A549 (cell line): ENCODE data around the gene PLEKHH3. TPM values are rescaled to one million over a fixed set of nuclear protein-coding genes. Genes with fewer than 3 reads are reported as not detected.
A peak's percentile ranks its signal among the peaks of the same experiment; 100 is the strongest.

Experiments
- ATAC-seq, 2 experiments: fragments of 200-7000 bp in 1 of 2; fragments of >200 bp in 1 of 2; cut with Nextera tagmentation in 1 of 2; cut with Tn5 transposase in 1 of 2; 3 replicates each; pipeline versions ENCODE4 v1.8.0 to v1.9.1; 2018 to 2020; ENCODE audit warnings: mild to moderate bottlenecking in 1 of 2, moderate library complexity in 1 of 2
- CTCF ChIA-PET: fragments of 300-600 bp; sonication (Branson Sonifier 250); formaldehyde crosslinking; extraction: SDS; loops from one replicate; lab custom pipeline; 2021; ENCODE audit warnings: antibody characterized with exemption, inconsistent platforms; lab: Yijun Ruan, JAX
- POLR2A ChIA-PET: fragments of 350-600 bp; formaldehyde crosslinking; extraction: SDS; loops from one replicate; lab custom pipeline; 2021; ENCODE audit warnings: antibody characterized with exemption, inconsistent platforms; lab: Yijun Ruan, JAX
- DNase-seq, 2 experiments: peaks; one replicate each; pipeline versions ENCODE4 v3.0.0 to v3.0.0-alpha.2; 2011 to 2016; ENCODE audit warnings: low read depth in 1 of 2, low spot score in 1 of 2
- FAIRE-seq: peaks from 2 replicates; lab custom pipeline; 2011; peaks lifted over from hg19 to GRCh38; lab: Jason Lieb, UNC
- H3K27ac ChIP-seq, 2 experiments: fragments of >200 bp; sonication (Bioruptor Twin); formaldehyde crosslinking; 3 replicates each; pipeline ENCODE4 v1.5.1; 2016 to 2017
- H3K4me1 ChIP-seq: fragments of >200 bp; sonication (Bioruptor Twin); formaldehyde crosslinking; 3 replicates; pipeline ENCODE4 v1.6.1; 2016
- H3K4me2 ChIP-seq: fragments of >200 bp; sonication (Bioruptor Twin); formaldehyde crosslinking; 3 replicates; pipeline ENCODE4 v1.6.1; 2016
- H3K4me3 ChIP-seq: fragments of >200 bp; sonication (Bioruptor Twin); formaldehyde crosslinking; 3 replicates; pipeline ENCODE4 v1.5.1; 2016
- H3K9me3 ChIP-seq: fragments of >200 bp; sonication (Bioruptor Twin); formaldehyde crosslinking; 3 replicates; pipeline ENCODE4 v1.6.1; 2016
- CBX8 ChIP-seq: fragments of 200-600 bp; sonication (generic); IDR thresholded peaks from 2 replicates; pipeline ENCODE4 v1.6.1; 2016
- CEBPB ChIP-seq, 2 experiments: fragments of >200 bp in 1 of 2; sonication (Bioruptor Twin) in 1 of 2; formaldehyde crosslinking in 1 of 2; IDR thresholded peaks; 2 replicates each; pipeline ENCODE4 v1.6.1; 2012 to 2016
- CHD2 ChIP-seq: fragments of 150-350 bp; IDR thresholded peaks from 2 replicates; pipeline ENCODE4 v1.6.1; 2014; ENCODE audit warnings: low read length; ENCODE audit not compliant: partially characterized antibody
- CHD4 ChIP-seq: fragments of 200-600 bp; sonication (generic); IDR thresholded peaks from 2 replicates; pipeline ENCODE4 v1.6.1; 2016; ENCODE audit warnings: antibody characterized with exemption, mild to moderate bottlenecking, borderline replicate concordance
- EHMT2 ChIP-seq: fragments of 200-600 bp; sonication (generic); IDR thresholded peaks from 2 replicates; pipeline ENCODE4 v1.6.1; 2016; ENCODE audit warnings: antibody characterized with exemption, low read depth, mild to moderate bottlenecking, moderate library complexity
- ESRRA ChIP-seq: fragments of 150-350 bp; IDR thresholded peaks from 2 replicates; pipeline ENCODE4 v1.6.1; 2014; ENCODE audit warnings: mild to moderate bottlenecking, low read length, borderline replicate concordance
- FOSL2 ChIP-seq, 2 experiments: fragments of 450-650 bp in 1 of 2; fragments of >200 bp in 1 of 2; sonication (Bioruptor Twin) in 1 of 2; formaldehyde crosslinking; IDR thresholded peaks; 2 replicates each; pipeline versions ENCODE4 v1.5.0 to v1.6.1; 2016 to 2020; ENCODE audit warnings: mild to moderate bottlenecking in 1 of 2, moderate library complexity in 1 of 2
- HEYL ChIP-seq: fragments of 250-450 bp; sonication (Bioruptor Pico); IDR thresholded peaks from 2 replicates; pipeline ENCODE4 v1.8.0; 2021; ENCODE audit warnings: mild to moderate bottlenecking, moderate library complexity
- HOXB13 ChIP-seq: fragments of 250-450 bp; sonication (Bioruptor Pico); IDR thresholded peaks from 2 replicates; pipeline ENCODE4 v1.5.0; 2020; ENCODE audit warnings: low read depth, mild to moderate bottlenecking, moderate library complexity
- JUN ChIP-seq, 2 experiments: fragments of >200 bp; sonication (Bioruptor Twin); formaldehyde crosslinking; IDR thresholded peaks; 2 replicates in 1 of 2; 3 replicates in 1 of 2; pipeline ENCODE4 v1.6.1; 2016 to 2017
- KDM1A ChIP-seq: fragments of 200-600 bp; sonication (generic); IDR thresholded peaks from 2 replicates; pipeline ENCODE4 v1.6.1; 2016; ENCODE audit warnings: low read depth, mild to moderate bottlenecking
- KDM5A ChIP-seq: fragments of 200-600 bp; sonication (generic); IDR thresholded peaks from 2 replicates; pipeline ENCODE4 v1.6.1; 2016; ENCODE audit warnings: antibody characterized with exemption, mild to moderate bottlenecking
- MAZ ChIP-seq: fragments of 150-350 bp; IDR thresholded peaks from 2 replicates; pipeline ENCODE4 v1.6.1; 2014; ENCODE audit warnings: antibody characterized with exemption, low read depth, low read length, borderline replicate concordance
- NFE2L2 ChIP-seq: fragments of 150-350 bp; conservative IDR thresholded peaks from 2 replicates; pipeline ENCODE4 v1.6.1; 2014; ENCODE audit warnings: low read length
- RFX5 ChIP-seq: fragments of 450-650 bp; IDR thresholded peaks from 2 replicates; pipeline ENCODE4 v1.7.1; 2014; ENCODE audit warnings: antibody characterized with exemption, mild to moderate bottlenecking, moderate library complexity
- TFCP2L1 ChIP-seq: fragments of 250-450 bp; sonication (Bioruptor Pico); IDR thresholded peaks from 2 replicates; pipeline ENCODE4 v1.5.0; 2021; ENCODE audit warnings: mild to moderate bottlenecking
- ZC3H11A ChIP-seq: fragments of 450-650 bp; IDR thresholded peaks from 2 replicates; pipeline ENCODE4 v1.6.1; 2014; ENCODE audit warnings: antibody characterized with exemption, mild to moderate bottlenecking
- ZNF302 ChIP-seq: fragments of 250-450 bp; sonication (Bioruptor Pico); IDR thresholded peaks from 2 replicates; pipeline ENCODE4 v1.9.0; 2021; ENCODE audit warnings: inconsistent platforms, mild to moderate bottlenecking, moderate library complexity
- WGBS: methylation state at CpG from one replicate; pipeline ENCODE4 v1.1.6; 2017; ENCODE audit errors: missing lambda C conversion rate; 5-methylcytosine and 5-hydroxymethylcytosine counted together
- polyA plus RNA-seq, 4 experiments: library from polyadenylated mRNA; depleted of rRNA in 3 of 4; stranded (reverse); fragments of >200 nt; fragmentation: RNase III in 1 of 4; extraction: RNeasy Plus Mini Kit Qiagen cat#74134 plus additional on column Dnase treatment in 1 of 4; gene quantifications; 2 replicates in 3 of 4; 3 replicates in 1 of 4; pipeline ENCODE4 v1.2.3, GENCODE V29; 2011 to 2017
- TF ChIP-seq, protein P1 (sequence below): fragments of 450-650 bp; IDR thresholded peaks from 2 replicates; pipeline ENCODE4 v1.6.1; 2014; ENCODE audit warnings: antibody characterized with exemption
- TF ChIP-seq, protein P2 (sequence below): fragments of 250-450 bp; sonication (Bioruptor Pico); IDR thresholded peaks from 2 replicates; pipeline ENCODE4 v1.5.0; 2020; ENCODE audit warnings: low read depth, mild to moderate bottlenecking, moderate library complexity
- TF ChIP-seq, protein P3 (sequence below): fragments of >200 bp; sonication (Bioruptor Twin); formaldehyde crosslinking; IDR thresholded peaks from 2 replicates; pipeline ENCODE4 v1.6.1; 2016
- TF ChIP-seq, protein P4 (sequence below): fragments of 200-600 bp; sonication (generic); IDR thresholded peaks from 2 replicates; pipeline ENCODE4 v1.6.1; 2016; ENCODE audit warnings: antibody characterized with exemption, mild to moderate bottlenecking, moderate library complexity
- TF ChIP-seq, protein P5 (sequence below): fragments of 250-450 bp; sonication (Bioruptor Pico); IDR thresholded peaks from 2 replicates; pipeline ENCODE4 v1.5.0; 2021; ENCODE audit warnings: mild to moderate bottlenecking, moderate library complexity, borderline replicate concordance
- TF ChIP-seq, protein P6 (sequence below): IDR thresholded peaks from 2 replicates; pipeline ENCODE4 v1.6.1; 2012
- TF ChIP-seq, protein P7 (sequence below): fragments of >200 bp; sonication (Bioruptor Twin); formaldehyde crosslinking; IDR thresholded peaks from 3 replicates; pipeline ENCODE4 v1.6.1; 2016

The PLEKHH3 gene
- polyA plus RNA-seq, 2 of the 4 experiments (the other 2 are of a cell fraction) = 5.5 to 14.0 TPM

DNA sequence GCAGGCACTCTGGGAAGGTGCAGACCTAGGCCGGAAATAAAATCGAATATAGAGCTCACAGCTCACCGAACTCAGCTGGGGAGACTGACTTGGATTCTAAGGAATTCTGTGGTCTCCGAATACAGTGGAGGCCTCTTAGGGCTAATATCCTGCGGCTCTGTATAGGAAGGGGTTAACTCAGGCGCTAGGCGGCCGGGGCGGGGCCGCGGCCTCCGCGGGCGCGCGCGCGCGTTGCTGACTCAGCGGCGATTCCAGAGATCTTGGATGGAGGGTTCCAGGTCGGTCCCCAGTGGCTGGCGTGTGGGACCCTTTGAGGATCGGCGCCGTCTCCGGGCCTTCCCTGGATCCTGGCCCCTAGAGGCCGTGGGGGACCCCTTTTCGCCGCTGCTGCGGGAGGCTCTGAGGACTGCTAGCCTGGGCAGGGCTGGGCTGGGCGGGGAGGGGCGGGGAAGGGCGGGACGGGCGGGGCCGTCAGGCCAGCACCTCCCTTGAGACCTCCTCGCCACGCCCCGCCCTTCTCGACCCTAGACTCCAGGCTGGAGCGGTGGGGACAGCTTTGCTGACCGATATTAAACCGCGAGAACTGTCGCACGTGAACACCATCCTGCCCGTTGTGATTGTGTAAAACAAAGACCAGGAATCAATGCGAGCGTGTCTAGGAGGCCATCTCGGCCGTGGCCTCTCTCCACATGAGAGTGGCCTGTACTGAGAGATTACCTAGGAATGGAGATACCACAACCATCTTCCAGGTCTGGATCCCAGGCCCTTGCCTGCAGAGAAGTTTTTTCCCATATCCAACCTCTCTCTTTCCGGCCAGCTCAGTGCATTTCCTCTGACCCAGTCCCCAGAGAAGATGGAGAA is 1.4 kb upstream of the PLEKHH3 start (continued):
- TF ChIP-seq EHMT2 = no peak
- TF ChIP-seq TFCP2L1 = peak; percentile 66; the same call in 1 of the 2 replicates
- TF ChIP-seq, protein P1, sequence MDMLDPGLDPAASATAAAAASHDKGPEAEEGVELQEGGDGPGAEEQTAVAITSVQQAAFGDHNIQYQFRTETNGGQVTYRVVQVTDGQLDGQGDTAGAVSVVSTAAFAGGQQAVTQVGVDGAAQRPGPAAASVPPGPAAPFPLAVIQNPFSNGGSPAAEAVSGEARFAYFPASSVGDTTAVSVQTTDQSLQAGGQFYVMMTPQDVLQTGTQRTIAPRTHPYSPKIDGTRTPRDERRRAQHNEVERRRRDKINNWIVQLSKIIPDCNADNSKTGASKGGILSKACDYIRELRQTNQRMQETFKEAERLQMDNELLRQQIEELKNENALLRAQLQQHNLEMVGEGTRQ = peak; percentile 16; the same call in 1 of the 2 replicates
- TF ChIP-seq KDM1A = no peak
- no peak for TF ChIP-seq HEYL (CRISPR knock-in tag)
- TF ChIP-seq CHD2 = peak; percentile 80
- TF ChIP-seq, protein P2, sequence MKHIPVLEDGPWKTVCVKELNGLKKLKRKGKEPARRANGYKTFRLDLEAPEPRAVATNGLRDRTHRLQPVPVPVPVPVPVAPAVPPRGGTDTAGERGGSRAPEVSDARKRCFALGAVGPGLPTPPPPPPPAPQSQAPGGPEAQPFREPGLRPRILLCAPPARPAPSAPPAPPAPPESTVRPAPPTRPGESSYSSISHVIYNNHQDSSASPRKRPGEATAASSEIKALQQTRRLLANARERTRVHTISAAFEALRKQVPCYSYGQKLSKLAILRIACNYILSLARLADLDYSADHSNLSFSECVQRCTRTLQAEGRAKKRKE (CRISPR knock-in tag) = peak; percentile 69; the same call in 1 of the 2 replicates
- TF ChIP-seq JUN (IDR thresholded peaks at IDR 0.05) = peak; percentile 69 to 94
- TF ChIP-seq HOXB13 = no peak; the same call in 1 of the 2 replicates
- TF ChIP-seq FOSL2 (IDR thresholded peaks at IDR 0.05) = no peak
- TF ChIP-seq FOSL2 (CRISPR knock-in tag; IDR thresholded peaks at IDR 0.05) = peak; percentile 72
- TF ChIP-seq ZC3H11A = no peak
- TF ChIP-seq, protein P3, sequence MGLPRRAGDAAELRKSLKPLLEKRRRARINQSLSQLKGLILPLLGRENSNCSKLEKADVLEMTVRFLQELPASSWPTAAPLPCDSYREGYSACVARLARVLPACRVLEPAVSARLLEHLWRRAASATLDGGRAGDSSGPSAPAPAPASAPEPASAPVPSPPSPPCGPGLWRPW = no peak
- no peak for TF ChIP-seq ESRRA
- TF ChIP-seq, protein P4, sequence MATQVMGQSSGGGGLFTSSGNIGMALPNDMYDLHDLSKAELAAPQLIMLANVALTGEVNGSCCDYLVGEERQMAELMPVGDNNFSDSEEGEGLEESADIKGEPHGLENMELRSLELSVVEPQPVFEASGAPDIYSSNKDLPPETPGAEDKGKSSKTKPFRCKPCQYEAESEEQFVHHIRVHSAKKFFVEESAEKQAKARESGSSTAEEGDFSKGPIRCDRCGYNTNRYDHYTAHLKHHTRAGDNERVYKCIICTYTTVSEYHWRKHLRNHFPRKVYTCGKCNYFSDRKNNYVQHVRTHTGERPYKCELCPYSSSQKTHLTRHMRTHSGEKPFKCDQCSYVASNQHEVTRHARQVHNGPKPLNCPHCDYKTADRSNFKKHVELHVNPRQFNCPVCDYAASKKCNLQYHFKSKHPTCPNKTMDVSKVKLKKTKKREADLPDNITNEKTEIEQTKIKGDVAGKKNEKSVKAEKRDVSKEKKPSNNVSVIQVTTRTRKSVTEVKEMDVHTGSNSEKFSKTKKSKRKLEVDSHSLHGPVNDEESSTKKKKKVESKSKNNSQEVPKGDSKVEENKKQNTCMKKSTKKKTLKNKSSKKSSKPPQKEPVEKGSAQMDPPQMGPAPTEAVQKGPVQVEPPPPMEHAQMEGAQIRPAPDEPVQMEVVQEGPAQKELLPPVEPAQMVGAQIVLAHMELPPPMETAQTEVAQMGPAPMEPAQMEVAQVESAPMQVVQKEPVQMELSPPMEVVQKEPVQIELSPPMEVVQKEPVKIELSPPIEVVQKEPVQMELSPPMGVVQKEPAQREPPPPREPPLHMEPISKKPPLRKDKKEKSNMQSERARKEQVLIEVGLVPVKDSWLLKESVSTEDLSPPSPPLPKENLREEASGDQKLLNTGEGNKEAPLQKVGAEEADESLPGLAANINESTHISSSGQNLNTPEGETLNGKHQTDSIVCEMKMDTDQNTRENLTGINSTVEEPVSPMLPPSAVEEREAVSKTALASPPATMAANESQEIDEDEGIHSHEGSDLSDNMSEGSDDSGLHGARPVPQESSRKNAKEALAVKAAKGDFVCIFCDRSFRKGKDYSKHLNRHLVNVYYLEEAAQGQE = peak; percentile 47; the same call in 1 of the 2 replicates
- TF ChIP-seq, protein P5, sequence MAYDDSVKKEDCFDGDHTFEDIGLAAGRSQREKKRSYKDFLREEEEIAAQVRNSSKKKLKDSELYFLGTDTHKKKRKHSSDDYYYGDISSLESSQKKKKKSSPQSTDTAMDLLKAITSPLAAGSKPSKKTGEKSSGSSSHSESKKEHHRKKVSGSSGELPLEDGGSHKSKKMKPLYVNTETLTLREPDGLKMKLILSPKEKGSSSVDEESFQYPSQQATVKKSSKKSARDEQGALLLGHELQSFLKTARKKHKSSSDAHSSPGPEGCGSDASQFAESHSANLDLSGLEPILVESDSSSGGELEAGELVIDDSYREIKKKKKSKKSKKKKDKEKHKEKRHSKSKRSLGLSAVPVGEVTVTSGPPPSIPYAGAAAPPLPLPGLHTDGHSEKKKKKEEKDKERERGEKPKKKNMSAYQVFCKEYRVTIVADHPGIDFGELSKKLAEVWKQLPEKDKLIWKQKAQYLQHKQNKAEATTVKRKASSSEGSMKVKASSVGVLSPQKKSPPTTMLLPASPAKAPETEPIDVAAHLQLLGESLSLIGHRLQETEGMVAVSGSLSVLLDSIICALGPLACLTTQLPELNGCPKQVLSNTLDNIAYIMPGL (CRISPR knock-in tag) = no peak
- TF ChIP-seq, all 56 proteins: peak for 23

DNA sequence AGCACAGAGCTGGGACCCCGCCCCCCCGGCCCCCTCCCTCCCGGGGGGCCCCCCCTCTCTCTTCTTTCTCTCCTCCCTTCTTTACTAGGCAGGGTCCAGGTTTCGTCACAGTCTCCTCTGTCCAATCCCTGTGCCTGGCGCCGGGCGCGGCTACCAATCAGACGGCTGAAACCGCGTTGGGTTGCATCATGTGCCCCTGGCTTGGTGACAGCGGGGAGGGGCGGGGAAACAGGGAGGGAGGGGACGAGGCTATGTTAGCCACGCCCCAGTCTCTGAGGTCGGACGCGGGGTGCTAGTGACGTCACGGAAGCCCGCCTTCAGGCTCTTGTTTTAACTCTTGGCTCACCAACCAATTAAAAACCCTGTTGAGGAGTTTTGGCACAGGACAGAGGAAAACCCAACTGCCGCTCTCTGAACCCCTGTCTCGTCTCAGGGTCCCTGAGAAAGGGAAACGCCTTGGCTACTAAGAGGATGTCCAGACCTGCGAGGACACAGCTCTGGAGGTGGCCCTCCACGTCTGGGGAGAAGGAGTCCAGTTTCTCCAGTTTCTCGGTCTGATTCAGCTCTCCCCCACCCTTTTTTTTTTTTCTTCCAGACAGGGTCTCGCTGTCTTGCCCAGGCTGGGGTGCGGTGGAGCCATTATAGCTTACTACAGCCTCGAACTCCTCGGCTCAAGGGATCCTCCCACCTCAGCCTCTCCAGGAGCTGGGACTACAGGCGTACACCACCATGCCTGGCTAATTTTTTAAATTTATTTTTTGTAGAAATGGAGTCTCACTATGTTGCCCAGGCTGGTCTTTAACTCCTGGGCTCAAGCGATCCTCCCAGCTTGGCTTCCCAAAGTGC is 441 bp upstream of the PLEKHH3 start:
- H3K4me2 ChIP-seq = peak overlapping the region; percentile 99
- ATAC-seq (peak; percentile 45 to 64), FAIRE-seq (peak; percentile 74), DNase-seq (peak; percentile 100)
- no peaks in the 10 kb centered on the region for H3K9me3 ChIP-seq
- H3K4me3 ChIP-seq = peak overlapping the region; percentile 87
- peak overlapping the region; percentile 95 to 98 for H3K27ac ChIP-seq
- ChIA-PET CTCF (interaction anchor here (0.7 to 15.7 kb wide), 22 partner anchors 8 to 112 kb away, joined by 3 to 394 read pairs (median 5); partner anchors contain the start of genes PSMC3IP, RETREG3, TUBG1 and TUBG2), POLR2A (interaction anchor here (0.5 to 4.9 kb wide), 13 partner anchors 9 to 321 kb away, joined by 3 to 63 read pairs (median 6); partner anchors contain the start of genes BECN1, NAGLU, PSMC3IP and RETREG3)
- WGBS = 7% methylated on average over 28 of the region's 33 CpGs
- H3K4me1 ChIP-seq = peaks cover 56% of the 10 kb centered on the region
- TF ChIP-seq, protein P6, sequence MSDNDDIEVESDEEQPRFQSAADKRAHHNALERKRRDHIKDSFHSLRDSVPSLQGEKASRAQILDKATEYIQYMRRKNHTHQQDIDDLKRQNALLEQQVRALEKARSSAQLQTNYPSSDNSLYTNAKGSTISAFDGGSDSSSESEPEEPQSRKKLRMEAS = peak; percentile 51; the same call in 1 of the 2 replicates
- TF ChIP-seq, protein P7, sequence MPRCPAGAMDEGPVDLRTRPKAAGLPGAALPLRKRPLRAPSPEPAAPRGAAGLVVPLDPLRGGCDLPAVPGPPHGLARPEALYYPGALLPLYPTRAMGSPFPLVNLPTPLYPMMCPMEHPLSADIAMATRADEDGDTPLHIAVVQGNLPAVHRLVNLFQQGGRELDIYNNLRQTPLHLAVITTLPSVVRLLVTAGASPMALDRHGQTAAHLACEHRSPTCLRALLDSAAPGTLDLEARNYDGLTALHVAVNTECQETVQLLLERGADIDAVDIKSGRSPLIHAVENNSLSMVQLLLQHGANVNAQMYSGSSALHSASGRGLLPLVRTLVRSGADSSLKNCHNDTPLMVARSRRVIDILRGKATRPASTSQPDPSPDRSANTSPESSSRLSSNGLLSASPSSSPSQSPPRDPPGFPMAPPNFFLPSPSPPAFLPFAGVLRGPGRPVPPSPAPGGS = peak; percentile 15; the same call in 1 of the 3 replicates
- no peak for TF ChIP-seq NFE2L2
- TF ChIP-seq MAZ = peak; percentile 83; the same call in 1 of the 2 replicates
- peak in 1 of 2 experiments; percentile 45; a peak in 1 of 5 replicates for TF ChIP-seq JUN (IDR thresholded peaks at IDR 0.05)
- TF ChIP-seq ZNF302 (CRISPR knock-in tag) = no peak
- TF ChIP-seq RFX5 = peak; percentile 87
- peak; percentile 88 to 95 for TF ChIP-seq CEBPB (IDR thresholded peaks at IDR 0.05)
- TF ChIP-seq KDM5A = no peak
- no peak for TF ChIP-seq FOSL2 (IDR thresholded peaks at IDR 0.05)
- 0 out of 2 replicates have a peak, but pooled peaks have one; percentile 15 for TF ChIP-seq FOSL2 (CRISPR knock-in tag; IDR thresholded peaks at IDR 0.05)
- TF ChIP-seq CBX8 = no peak
- TF ChIP-seq CHD4 = 0 out of 2 replicates have a peak, but pooled peaks have one; percentile 13
